ENCODE results near the gene FAM3C. TPM values are rescaled to one million over a fixed set of nuclear protein-coding genes. Genes with fewer than 3 reads are reported as not detected.

The FAM3C gene
- total RNA-seq, 1 donor from 2014 or later: 47.5 TPM

DNA sequence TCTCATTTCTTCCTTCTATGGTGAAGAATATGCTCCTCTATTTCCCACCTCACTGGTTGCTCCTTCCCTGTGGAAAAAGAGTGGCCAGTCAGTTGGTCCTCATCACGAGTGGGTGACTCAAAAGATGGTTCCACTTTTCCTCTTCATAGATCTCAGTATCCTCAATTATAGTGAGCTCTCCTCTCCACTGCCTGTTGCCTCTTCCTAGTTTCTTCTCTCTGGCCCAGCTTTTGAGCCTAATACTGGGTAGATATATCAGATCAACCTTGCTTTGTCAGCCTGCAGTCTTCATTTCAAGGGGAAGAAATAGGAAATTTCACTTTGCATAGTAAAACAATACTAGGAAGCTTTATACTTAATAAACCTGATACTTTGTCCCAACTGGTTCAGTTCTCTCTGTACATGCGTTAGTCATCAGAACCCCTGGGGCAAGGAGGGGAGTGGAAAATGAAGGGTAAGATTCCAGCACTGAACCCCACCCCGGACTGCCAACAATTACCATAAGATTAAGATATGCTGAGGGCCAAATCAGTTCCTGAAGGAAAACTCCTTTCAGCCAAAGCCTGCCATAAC is 82.8 kb downstream of the FAM3C start:
- H3K4me3 Mint-ChIP-seq: no peak overlapping the region
- no peak overlapping the region for H3K27ac Mint-ChIP-seq (ENCODE audit: unreplicated experiment)
- no peaks in the 10 kb centered on the region for H3K4me1 Mint-ChIP-seq
- DNase-seq (ENCODE audit: low read depth, low spot score): no peak
- H3K27me3 Mint-ChIP-seq (ENCODE audit: low read depth): no peaks in the 10 kb centered on the region
- no peaks in the 10 kb centered on the region for H3K36me3 Mint-ChIP-seq (ENCODE audit: low read depth)
- H3K9me3 Mint-ChIP-seq: peaks cover 13% of the 10 kb centered on the region
- TF ChIP-seq, protein P1, sequence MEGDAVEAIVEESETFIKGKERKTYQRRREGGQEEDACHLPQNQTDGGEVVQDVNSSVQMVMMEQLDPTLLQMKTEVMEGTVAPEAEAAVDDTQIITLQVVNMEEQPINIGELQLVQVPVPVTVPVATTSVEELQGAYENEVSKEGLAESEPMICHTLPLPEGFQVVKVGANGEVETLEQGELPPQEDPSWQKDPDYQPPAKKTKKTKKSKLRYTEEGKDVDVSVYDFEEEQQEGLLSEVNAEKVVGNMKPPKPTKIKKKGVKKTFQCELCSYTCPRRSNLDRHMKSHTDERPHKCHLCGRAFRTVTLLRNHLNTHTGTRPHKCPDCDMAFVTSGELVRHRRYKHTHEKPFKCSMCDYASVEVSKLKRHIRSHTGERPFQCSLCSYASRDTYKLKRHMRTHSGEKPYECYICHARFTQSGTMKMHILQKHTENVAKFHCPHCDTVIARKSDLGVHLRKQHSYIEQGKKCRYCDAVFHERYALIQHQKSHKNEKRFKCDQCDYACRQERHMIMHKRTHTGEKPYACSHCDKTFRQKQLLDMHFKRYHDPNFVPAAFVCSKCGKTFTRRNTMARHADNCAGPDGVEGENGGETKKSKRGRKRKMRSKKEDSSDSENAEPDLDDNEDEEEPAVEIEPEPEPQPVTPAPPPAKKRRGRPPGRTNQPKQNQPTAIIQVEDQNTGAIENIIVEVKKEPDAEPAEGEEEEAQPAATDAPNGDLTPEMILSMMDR (conservative IDR thresholded peaks at IDR 0.05): no peak

DNA sequence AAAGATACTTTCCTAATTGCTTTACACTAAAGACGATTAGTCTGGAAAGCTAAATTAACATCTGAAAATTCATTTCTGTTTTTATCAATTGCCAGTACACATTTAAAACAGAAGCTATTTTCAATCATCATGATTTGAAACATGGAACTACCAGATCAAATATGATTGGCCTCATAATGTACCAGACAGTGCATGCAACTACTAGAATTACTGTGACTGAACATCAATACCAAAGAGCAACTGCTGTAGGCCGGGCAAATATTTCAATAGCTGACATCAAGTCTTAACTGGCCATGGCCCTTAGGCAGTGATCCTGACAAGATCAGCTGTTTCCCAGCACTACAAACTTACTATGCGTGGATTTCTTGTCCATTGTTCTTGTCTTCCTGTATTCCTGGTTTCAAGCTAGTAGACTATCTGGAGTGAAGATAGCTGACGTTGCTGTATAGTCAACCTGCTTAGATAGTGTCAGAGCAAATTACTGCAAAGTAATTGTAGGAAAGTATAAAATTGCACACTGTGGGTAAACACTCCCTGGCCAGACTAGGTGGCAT is 89.0 kb downstream of the FAM3C start:
- TF ChIP-seq, protein P1 (conservative IDR thresholded peaks at IDR 0.05): no peak

DNA sequence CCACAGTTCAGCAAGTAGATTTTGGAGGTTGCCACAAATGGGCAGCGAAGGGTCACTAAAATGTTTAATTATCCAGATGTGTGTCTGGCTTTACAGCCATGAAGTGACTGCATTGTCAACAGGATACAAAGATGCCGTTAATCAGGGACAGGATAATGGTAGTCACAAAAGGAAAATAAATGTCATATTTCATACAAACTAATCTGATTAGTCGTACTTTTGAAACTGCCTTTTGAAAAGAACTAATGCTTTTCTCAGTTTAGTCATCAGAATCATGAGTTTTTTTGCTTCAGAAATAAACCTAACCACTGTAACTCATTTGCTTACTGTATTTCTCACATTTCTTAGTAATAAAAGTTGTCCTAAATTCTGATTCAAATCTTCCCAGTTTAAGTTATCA is 89.5 kb downstream of the FAM3C start:
- Mint-ChIP-seq H3K4me3 (no peak overlapping the region), H3K9me3 (peaks cover 13% of the 10 kb centered on the region), H3K27me3 (ENCODE audit: low read depth) (no peaks in the 10 kb centered on the region), H3K4me1 (peaks cover 8% of the 10 kb centered on the region), H3K27ac (ENCODE audit: unreplicated experiment) (no peak overlapping the region), H3K36me3 (ENCODE audit: low read depth) (no peaks in the 10 kb centered on the region)
- TF ChIP-seq, protein P1 (conservative IDR thresholded peaks at IDR 0.05): no peak
- DNase-seq (ENCODE audit: low read depth, low spot score): no peak

More for the DNA sequence above, 89.0 kb downstream of the FAM3C start:
- Mint-ChIP-seq H3K4me1 (peaks cover 8% of the 10 kb centered on the region), H3K27ac (ENCODE audit: unreplicated experiment) (no peak overlapping the region), H3K9me3 (peaks cover 13% of the 10 kb centered on the region), H3K4me3 (no peak overlapping the region), H3K27me3 (ENCODE audit: low read depth) (no peaks in the 10 kb centered on the region), H3K36me3 (ENCODE audit: low read depth) (no peaks in the 10 kb centered on the region)
- DNase-seq (ENCODE audit: low read depth, low spot score): no peak

DNA sequence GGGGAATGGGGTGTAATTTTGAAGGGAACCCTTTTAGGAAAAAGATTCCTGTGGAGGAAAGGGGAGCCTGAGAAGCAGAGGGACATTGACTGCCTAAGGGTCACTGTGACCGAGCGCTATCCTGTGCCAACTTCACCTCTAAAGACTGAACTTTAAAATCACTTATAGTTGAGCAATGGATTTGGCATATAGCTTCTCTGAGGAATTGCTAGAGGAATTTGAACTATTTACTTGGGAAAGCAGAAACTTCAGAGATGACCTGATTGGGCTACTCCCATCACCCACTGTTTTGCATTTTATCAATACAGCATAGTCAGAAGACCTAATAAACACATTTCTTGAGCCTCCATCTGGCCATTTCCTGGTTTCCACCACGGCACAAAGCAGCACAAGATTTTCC is 91.0 kb downstream of the FAM3C start:
- Mint-ChIP-seq H3K4me1 (peaks cover 8% of the 10 kb centered on the region), H3K36me3 (ENCODE audit: low read depth) (no peaks in the 10 kb centered on the region), H3K4me3 (no peak overlapping the region), H3K27me3 (ENCODE audit: low read depth) (no peaks in the 10 kb centered on the region), H3K9me3 (peaks cover 4% of the 10 kb centered on the region), H3K27ac (ENCODE audit: unreplicated experiment) (no peak overlapping the region)
- TF ChIP-seq, protein P1 (conservative IDR thresholded peaks at IDR 0.05): no peak
- DNase-seq (ENCODE audit: low read depth, low spot score): no peak

DNA sequence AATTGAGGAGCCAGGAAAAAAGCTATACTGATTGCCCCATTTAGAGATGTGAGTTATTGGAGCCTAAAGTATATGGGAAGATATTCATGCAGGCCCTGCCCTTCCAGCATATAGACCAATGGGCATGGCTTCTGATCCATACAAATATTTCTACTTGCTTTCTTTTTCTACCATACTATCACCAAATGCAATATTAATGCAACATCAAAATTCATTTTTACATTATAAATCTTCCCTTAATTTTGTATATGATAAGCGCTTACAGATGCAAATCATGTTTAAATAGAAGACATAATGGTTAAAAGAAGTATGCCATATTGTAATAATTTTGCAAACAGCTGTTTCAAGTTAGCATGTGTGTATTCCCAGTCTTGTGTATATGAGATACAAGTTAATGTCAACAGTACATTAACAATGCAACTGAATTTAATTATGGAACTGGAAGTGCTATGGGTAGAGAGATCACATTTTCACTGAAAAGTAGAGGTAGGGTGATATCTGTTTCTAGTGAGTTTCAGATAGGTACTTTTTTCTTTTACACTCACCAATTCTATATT is 91.9 kb downstream of the FAM3C start:
- Mint-ChIP-seq H3K4me1 (peaks cover 8% of the 10 kb centered on the region), H3K27me3 (ENCODE audit: low read depth) (no peaks in the 10 kb centered on the region), H3K36me3 (ENCODE audit: low read depth) (no peaks in the 10 kb centered on the region), H3K9me3 (no peaks in the 10 kb centered on the region), H3K4me3 (no peak overlapping the region), H3K27ac (ENCODE audit: unreplicated experiment) (no peak overlapping the region)
- TF ChIP-seq, protein P1 (conservative IDR thresholded peaks at IDR 0.05): no peak
- no peak for DNase-seq (ENCODE audit: low read depth, low spot score)
